ENCODE data around the gene DTNB.

DNA sequence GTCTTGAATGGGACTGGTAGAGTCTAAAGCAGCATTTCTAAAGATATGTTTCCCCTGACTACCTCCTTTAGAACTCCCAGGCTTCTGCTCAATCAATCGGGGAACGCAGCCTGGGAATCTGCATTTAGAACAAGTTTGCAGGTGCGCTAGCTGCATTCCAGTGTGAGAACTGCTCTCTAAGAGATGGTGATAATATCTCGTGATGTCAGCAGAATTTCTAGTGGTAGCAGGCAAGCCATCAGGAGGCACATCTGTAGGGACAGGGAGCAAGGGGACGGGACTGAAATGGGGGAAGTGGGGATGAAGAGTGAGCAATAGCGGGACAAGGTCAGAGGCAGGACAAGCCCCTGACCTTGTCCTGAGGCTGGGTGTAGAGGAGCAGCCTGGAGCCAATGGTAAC lies 211.4 kb downstream of the DTNB start:
- TF ChIP-seq POLR2A (IDR thresholded peaks at IDR 0.05; ENCODE audit: low read depth, low read length) (no peak), POLR2AphosphoS5 (IDR thresholded peaks at IDR 0.05; ENCODE audit: low read depth, low read length) (no peak)

Measured in GM12891 (cell line).